HCEC 1CT (cell line): ENCODE data around the gene C3orf22.
"Not testable (repeated sequence)": the region's sequence is repeated elsewhere in the genome, so short reads cannot be mapped to it uniquely, and the experiment has no call there.

Source experiments
- DNase-seq: peaks from one replicate; pipeline ENCODE4 v3.0.0-alpha.2; 2017

Gene C3orf22

DNA sequence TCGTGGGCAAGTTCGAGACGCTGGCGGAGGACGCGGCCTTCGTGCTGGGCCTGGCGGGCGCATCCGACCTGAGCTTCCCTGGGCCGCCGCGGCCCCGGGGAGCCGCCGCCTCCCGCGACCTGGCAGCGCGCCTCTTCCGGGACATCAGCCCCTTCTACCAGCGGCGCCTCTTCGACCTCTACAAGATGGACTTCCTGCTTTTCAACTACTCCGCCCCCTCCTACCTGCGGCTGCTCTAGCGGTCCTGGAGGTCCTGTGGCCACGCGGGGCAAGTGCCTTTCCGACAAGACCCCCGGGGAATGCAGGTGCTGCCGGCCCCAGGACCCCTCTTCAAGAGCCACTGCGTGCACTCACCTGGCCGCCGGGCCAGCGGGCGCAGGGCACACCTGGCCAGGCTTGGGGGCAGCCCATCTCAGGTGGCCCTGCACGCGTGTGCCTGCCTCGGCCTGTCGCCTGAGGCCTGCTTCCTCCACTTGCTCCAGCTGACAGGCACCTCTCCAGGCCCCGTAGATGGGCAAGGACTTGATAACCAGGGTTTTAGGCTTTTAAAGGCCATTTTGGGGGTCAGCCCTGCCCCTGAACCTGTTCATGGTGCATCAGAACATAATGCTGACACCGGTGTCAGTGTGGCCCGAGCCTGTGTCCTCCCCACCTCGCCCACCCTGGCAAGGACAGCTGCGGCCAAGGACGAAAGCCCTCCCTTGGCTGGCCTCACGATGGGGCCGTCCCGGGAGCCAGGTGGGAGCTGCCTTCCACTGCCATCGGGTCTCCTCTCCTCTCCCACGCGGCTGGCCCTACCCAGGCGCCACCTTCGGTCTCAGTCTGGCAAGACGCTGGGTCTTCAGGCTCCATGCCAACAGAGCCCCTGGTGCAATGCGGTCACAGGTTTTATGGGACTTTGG lies 16.1 kb downstream of the C3orf22 start:
- DNase-seq, result no peak

DNA sequence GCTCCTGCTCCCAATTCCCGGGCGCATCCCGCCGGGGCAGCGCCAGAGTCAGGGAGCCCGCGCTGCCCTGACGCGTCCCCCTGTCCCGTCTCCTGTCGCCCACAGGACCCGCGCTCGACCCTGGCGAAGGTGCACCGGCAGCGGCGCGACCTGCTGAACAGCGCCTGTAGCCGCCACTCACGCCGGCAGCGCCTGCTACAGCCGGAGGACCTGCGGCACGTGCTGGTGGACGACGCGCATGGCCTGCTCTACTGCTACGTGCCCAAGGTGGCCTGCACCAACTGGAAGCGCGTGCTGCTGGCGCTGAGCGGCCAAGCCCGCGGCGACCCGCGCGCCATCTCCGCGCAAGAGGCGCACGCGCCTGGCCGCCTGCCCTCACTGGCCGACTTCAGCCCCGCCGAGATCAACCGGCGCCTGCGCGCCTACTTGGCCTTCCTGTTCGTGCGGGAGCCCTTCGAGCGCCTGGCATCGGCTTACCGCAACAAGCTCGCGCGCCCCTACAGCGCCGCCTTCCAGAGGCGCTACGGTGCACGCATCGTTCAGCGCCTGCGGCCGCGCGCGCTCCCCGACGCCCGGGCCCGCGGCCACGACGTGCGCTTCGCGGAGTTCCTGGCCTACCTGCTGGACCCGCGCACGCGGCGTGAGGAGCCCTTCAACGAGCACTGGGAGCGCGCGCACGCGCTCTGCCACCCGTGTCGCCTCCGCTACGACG lies 16.9 kb downstream of the C3orf22 start:
- DNase-seq, result no peak

- DNase-seq, result no peak
These were observed 17.6 kb downstream of the C3orf22 start for GRCh38 chr3:126540951-126541627.

- peak; percentile 91 for DNase-seq
These were observed 18.3 kb downstream of the C3orf22 start for GRCh38 chr3:126540342-126540849.

DNA sequence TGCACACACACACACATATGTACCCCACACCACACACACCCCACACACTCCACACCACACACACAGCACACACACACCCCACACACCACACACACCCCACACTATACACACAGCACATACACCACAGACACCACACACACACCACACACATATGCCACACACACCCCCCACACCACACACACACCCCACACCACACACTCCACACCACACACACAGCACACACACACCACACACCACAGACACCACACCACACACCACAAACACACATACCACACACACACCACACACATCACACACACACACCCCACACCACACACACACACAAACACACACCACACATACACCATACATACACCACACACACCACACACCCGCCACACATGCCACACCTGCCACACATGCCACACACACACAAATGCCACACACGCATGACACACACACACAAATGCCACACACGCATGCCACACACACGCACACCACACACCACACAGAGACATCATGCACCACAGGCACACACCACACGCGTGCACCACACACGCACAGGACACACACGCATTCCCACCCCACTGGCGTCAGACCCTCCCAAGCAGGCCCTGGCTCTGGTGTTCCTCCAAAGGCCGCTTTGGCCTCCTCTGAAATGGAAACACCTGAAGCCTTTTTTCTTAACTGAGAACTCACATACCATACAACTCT lies 19.0 kb downstream of the C3orf22 start:
- DNase-seq, result no peak

GRCh38 chr3:126538966-126539365 lies 19.8 kb downstream of the C3orf22 start:
- no peak for DNase-seq

DNA sequence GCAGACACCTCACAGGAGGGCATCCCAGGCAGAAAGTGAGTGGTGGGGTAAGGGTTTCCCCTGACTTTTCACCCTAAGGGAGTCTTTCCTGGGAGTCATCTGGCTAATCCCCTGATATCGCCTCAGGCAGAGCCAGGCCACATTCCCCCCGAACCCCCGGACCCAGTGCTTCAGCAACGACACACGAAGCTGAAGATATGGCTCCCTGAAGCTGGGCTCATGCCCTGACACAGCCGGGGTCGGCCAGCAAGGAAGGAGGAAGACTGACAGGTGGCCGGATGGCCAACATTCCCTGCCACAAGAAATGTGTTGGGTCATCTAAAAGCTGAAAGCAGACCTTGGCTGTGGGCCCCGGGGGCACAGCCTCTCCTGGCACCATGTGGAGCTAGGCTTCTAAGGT lies 20.4 kb downstream of the C3orf22 start:
- DNase-seq, result no peak

DNA sequence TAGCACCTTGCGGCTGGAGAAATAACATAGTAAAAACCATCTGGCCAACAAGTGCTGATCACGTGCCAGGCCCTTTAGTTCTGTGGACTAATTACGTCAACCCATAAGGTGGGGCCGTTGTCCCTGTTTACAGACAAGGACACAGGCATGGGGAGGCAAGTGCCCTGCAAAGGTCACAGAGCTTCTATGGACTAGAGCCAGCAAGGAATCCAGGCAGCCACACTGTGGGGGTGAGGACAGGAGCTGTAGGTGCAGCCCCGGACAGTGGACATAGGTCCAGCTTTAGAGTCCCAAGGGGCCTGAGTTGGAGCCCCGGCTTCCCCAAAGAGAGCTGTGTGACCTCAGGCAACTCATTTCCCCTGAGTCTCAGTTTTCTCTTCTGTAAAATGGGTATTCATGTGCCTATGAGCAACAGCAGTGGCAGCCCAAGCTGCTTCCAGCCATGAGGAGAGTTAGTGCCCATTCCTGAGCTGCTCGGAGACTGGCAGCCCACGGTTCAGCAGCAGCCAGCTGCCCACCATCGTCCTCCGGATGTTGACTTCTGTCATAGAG lies 20.9 kb downstream of the C3orf22 start:
- DNase-seq, result no peak

- no peak for DNase-seq
These were observed 21.5 kb downstream of the C3orf22 start for GRCh38 chr3:126537116-126537729.

GRCh38 chr3:126536126-126536525 lies 22.6 kb downstream of the C3orf22 start:
- DNase-seq, result no peak

DNA sequence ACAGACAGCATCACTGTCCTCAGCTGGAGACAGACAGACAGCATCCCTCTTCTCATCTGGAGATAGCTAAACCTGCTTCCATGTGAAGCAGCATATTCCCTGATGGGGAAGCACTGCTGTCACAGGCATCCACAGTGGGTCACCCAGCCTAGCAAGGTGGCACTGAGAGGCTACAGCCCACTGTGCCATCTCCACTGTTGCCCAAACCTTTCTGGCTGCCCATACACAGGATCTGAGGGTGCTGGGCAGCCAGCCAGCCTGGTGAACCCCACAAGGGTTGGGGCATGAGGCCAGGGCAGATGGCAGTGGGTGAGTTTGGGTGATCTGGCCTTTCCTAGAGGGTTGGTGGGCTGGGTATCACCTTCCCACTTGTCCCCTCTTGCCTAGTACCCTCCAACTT lies 23.1 kb downstream of the C3orf22 start:
- no peak for DNase-seq

GRCh38 chr3:126534716-126535115 lies 24.0 kb downstream of the C3orf22 start:
- not testable (repeated sequence) for DNase-seq

DNA sequence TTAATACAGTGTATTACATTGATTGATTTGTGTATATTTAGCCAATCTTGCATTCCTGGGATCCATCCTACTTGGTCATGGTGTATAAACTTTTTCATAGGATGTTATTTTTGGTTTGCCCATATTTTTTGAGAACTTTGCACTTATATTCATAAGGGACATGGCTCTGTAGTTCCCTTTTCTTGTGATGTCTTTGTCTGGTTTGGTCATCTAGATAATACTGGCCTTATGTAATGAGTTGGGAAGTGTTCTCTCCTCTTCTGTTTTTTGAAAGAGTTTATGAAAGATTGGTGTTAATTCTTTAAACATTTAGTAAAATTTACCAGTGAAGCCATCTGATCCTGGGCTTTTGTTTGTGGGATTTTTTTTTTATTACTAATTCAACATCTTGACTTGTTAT lies 25.2 kb downstream of the C3orf22 start:
- DNase-seq, result no peak

- no peak for DNase-seq
These were observed 27.7 kb downstream of the C3orf22 start for GRCh38 chr3:126531051-126531330.

DNA sequence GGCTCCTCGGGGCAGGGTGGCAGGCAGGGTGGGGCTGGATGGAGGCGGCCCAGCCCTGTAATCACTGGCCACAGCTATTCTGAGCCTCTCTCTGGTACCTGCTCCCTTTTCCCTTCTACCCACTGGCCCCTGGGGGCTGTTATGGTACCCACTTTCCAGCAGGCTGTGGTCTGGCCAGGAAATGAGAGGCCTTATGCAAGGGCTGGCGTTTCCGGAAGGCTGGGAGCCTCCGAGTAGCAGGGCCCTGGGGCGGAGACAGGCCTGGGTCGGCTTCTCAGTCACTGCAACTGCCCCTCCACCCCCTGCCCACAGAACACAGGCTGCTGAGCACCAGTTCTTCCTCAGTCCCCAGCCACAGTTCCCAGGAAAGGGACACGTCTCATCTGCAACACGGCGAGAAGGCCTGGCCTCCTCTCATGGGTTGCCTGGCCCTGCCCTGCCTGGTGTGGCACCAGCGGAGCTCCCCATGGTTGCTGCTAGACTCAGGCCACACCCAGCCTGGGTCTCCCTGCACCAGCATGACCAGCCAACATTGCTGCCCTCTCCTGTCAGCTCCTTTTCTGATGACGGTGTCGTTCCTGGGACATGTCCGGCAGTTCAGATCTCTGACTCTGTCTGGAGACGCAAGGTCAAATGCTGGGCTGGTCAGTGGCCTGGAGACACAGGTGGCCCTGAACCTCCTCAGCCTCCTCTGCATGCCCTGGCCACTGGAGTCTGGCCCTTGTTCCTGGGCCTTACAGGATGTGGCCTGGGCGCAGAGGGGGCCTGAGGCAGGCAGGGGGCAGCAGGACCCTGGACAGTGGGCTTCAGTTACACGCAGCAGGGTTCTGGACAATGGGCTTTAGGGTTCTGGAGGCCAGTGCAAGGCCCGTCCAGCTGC lies 28.3 kb downstream of the C3orf22 start:
- DNase-seq, result no peak

DNA sequence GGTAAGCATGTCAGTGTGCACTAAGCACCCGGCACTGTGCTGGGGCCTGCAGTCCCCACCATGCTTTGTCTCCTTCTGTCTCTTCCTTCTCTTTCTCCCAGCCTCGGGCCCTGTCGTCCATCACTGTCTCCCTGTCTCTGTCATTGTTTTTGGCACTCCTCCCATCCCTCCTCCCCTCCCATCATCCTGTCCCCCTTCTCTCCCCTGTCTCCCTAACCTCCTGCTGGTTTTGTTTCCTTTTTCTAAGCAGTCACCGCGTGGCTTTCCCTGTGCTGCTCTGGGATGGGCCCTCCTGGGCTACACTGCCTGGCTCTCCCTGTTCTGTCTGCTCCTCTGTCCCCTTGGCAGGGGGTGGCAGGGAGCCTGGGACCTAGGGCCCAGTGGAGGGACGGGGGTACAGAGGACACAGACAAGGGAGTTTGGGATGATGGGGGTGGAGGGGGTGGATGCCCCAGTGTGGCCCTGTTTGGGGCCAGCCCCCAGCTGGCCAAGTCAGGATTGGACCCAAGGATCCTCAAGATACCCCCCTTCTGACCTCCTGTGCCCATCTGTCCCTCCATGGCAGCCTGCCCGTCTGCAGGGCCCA lies 29.1 kb downstream of the C3orf22 start:
- no peak for DNase-seq

GRCh38 chr3:126528800-126529541 lies 29.8 kb downstream of the C3orf22 start:
- no peak for DNase-seq

DNA sequence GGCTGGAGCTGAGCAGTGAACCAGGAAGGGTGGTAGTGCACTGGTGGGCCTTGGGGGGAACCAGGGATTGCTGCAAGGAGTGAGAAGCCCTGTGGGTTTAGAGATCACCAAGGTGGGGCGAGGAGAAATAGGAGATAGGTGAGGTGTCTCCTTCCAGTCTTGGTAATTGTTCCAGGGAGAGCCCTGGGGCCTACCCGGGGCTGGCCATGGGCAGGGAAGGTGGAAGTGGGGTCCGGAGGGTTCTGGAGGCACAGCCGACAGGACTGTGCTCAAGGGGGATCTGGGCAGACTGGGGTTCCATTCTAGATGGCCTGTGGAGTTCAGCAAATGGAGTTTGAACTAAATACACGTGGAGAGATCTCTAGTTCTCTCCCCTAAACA lies 30.3 kb downstream of the C3orf22 start:
- DNase-seq, result no peak

DNA sequence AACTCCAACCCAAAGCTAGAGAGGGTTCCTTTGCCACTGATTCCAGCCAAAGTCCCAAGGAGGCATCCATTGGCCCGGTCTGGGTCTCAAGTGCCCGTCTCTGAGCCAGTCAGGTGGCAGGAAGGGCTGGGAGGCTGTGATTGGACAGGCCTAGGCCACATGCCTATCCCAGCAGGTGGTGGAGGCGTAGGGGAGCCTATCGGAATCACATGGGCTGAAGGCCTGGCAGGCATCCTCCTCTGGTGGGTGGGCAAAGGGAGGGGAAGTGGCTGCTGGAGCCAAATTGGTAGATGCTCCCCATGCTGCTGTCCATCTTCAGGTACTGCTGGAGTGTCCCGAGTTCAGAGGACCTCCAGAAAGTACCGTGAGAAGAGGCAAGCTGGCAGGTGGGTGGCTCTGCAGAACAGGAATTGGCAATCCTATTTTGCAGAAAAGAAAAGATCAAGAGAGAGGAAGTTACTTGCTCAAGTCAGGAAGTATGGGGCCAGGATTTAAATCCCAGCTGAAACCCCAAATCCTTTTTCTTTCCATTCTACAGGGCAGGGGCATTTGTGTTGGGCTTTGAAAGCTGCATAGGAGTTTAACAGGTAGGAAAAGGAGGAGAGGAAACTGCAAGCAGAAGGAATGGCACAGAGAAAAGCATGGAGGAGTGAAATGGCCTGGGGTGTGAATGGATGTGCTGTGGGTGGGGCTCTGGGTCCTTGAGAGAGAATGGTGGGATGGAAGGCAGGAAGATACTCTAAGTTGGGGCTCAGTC lies 31.1 kb downstream of the C3orf22 start:
- DNase-seq, result no peak
